HG02610 (cell line): ENCODE results near the gene AURKAIP1.

Source experiments
- ATAC-seq: cut with Tn5 transposase; IDR thresholded peaks from one replicate; pipeline ENCODE4 v1.9.1; 2021; ENCODE audit warnings: mild to moderate bottlenecking, moderate library complexity; ENCODE audit not compliant: unreplicated experiment

The AURKAIP1 gene

DNA sequence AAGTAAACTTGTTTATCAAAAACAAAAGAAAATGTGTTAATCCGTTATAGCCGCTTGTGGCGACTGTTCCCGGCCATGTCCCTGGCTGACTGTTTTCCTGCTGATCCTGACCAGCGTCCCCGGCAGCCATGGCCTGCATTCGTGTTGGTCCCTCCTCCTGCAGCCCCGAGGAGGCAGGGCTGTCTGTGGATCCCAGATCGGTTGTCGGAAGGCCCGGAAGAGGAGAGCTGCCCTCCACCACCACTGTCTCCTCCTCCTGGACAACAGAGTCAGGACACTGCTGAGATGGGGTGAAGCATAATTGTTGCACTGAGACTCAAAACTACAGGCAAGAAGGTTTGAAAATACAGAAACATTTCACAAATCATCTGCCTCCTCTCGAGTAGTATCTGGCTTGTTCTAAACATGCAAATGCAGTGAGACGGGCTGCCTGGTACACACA is 13.0 kb downstream of the AURKAIP1 start:
- ATAC-seq, result no peak

- ATAC-seq, result no peak
Measured at GRCh38 chr1:1361233-1361981, 13.6 kb downstream of the AURKAIP1 start.

- ATAC-seq, result no peak
Measured at GRCh38 chr1:1360506-1361169, 14.4 kb downstream of the AURKAIP1 start.

DNA sequence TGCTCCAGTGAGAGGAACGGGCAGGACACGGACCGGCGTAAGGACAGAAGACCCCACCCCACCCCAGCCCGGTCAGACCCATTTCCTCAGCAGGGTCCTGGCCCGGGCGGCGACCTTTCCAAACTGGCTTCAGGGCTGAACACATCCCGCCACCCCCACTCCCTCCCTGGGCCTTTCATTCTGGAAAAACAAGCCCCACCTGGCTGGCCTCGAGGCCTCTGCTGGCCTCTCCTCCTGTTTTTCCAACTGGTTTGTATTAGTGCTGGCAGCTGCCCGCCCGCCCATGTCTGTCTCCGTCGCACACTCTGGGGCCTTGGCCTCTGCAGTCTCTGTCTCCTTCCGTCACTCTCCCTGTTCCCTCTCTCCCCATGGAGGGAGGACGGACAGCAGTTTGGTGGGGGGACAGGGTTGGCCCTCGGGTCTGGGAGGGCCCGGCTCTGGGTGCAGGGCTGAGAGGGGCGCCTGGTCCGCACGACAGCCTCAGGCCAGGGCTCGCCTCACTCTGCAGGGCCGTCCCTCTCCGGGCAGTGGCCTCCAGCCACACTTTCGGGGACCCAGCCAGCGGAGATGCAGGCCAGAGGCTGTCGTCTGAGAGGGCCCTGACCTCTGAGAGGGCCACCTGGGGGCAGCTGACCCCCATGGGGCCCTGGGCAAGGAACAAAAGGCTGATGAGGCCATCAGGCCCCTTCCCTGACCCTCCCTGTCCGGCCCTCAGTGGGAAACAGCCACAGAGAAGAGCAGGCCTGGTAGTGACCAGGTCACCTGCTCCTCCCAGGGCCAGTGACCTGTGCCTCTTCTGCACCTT is 15.1 kb downstream of the AURKAIP1 start:
- no peak for ATAC-seq

GRCh38 chr1:1359308-1359663 is 15.7 kb downstream of the AURKAIP1 start:
- ATAC-seq, result no peak

DNA sequence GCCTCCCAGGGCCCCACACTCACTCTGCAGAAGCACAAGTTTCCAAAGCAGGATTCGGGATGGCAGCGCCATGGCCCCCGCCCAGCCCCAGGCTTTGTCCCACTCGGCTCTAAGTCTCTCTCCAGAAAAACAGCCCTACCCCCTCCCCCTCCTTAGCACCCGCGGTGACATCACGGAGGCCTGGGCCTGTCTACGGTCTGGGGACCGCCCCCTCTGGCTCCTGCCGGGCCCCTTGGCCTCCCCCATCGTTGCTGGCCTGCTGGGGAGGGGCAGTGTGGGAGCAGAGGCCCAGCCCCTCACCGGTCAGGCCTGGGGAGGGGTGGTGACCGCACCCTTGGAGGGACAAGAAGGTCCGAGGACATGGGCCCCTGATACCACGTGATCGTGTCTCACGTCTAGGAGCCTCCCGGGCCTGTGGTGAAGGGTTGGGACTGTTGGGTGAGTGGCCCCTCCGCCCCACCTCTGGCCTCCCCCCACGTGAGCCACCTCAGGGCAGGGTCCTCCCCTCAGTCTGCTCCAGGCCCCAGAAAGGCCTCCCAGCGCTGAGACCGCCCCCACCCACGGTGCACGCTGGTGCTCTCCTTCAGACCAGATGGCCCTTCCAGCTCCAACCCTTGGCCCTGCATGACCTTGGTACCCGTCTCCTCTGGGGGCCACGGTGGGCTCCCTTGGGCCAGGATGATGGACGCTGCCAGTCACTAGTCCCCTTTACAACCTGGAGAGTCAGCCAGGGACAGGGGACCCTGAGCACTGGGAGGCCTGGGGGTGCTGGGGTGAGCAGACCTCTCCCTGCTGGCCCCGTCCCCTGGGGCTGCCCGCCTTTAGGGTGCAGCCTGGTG is 16.4 kb downstream of the AURKAIP1 start, which contains the start of gene MXRA8:
MXRA8 (minus strand) TSS at position 123 of the 839 bp plus-strand sequence; CDS start at position 72, 51 bp downstream.
- no peak for ATAC-seq

DNA sequence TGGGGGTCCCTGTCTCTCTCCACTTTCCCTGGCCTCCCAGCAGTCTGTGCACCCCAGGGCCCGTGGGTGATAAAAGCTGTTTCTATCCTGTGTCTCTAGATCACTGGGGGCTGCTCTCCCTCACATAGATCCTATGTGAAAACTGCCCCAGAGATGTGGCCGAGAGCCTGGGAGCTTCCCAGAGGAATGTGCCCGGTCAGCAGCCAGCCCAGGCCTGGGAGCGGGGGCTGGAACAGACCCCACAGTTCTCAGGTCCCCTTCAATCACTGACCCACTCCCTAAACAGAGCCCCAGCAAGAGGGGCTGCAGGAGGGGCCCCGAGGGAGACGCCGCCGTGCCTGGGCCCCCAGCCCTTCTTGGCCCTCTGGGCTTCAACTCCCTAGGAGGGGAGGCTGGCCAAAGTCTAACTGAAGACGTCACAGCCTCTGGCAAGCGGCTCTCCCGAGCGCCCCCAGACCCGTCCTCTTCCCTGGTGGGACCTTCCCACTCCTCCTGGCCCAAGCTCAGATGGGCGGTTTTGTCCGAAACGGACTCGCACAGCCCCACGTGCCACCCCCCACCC is 17.1 kb downstream of the AURKAIP1 start:
- no peak for ATAC-seq

GRCh38 chr1:1356796-1357401 is 18.1 kb downstream of the AURKAIP1 start:
- ATAC-seq, result no peak

DNA sequence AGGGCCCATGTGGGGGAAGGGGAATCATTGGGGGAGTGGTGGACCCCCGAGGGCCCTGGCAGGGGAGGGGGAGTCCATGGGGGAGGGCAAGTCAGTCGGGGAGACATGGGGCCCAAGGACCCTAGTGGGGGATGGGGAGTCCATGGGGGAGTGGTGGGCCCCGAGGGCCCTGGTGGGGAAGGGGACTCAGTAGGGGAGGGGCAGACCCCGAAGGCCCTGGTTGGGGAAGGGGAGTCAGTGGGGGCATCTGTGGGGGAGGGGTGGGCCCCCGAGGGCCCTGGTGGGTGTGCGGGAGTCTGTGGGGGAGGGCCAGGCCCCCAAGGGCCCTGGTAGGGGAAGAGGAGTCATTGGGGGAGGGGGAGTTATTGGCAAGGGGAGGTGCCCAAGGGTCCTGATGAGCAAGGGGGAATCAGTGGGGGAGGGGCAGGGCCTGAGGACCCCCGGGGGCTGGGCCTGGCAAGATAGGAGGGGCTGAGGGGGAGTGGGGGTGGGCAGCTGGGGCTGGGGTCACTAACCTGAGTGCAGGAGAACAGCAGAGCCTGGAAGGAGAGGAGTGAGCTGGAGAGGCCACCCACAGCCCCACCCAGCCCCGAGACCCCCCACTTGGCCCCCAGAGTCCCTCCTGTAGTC is 18.7 kb downstream of the AURKAIP1 start:
- no peak for ATAC-seq

DNA sequence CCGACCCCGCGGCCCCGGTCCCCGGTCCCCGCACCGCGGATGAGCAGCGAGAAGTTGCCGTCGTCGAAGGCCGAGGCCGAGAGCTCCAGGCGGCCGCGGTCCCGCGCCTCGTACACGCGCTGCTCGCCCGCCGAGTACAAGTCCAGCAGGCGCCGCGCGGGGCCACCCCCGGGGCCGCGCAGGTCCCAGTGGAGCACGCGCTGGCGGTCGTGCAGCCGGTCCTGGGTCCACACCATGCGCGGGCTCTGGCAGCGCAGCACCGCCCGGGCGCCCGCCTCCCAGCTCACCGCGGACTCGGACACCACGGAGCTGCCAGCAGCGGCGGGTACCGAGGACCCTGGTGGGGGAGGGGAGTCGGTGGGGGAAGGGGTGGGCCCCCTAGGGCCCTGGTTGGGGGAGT is 19.6 kb downstream of the AURKAIP1 start:
- ATAC-seq, result no peak

GRCh38 chr1:1354271-1355247 is 20.4 kb downstream of the AURKAIP1 start:
- ATAC-seq, result no peak

- ATAC-seq, result no peak
Measured at GRCh38 chr1:1353389-1354151, 21.4 kb downstream of the AURKAIP1 start.

DNA sequence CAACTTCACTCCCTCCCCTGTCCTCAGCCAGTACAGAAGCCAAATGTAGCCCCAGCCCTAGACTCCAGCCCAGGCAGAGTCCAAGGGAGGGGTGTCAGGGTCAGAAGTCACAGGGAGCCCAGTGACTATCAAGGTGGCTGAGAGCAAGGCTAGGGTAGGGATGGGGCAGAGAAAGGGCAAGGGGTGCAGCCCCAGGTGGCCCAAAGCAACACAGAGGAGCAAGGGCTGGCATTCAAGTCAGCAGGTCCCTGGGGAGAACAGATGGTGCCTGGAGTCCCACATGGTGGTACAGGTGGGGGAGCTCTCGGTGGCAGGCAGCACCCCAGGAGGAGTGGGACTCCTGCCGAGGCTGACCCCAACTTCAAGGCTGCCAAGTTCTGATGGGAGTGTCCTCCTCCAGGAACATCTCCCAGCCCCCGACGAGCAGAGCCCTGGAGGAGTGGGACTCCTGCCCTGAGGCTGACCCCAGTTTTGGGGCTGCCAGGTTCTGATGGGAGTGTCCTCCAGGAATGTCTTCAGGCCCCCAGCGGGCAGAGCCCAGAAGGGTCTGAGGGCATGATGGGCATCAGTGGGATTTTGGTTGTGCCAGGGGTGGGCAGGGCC is 22.1 kb downstream of the AURKAIP1 start:
- ATAC-seq, result no peak

GRCh38 chr1:1351511-1352427 is 23.2 kb downstream of the AURKAIP1 start:
- no peak for ATAC-seq

DNA sequence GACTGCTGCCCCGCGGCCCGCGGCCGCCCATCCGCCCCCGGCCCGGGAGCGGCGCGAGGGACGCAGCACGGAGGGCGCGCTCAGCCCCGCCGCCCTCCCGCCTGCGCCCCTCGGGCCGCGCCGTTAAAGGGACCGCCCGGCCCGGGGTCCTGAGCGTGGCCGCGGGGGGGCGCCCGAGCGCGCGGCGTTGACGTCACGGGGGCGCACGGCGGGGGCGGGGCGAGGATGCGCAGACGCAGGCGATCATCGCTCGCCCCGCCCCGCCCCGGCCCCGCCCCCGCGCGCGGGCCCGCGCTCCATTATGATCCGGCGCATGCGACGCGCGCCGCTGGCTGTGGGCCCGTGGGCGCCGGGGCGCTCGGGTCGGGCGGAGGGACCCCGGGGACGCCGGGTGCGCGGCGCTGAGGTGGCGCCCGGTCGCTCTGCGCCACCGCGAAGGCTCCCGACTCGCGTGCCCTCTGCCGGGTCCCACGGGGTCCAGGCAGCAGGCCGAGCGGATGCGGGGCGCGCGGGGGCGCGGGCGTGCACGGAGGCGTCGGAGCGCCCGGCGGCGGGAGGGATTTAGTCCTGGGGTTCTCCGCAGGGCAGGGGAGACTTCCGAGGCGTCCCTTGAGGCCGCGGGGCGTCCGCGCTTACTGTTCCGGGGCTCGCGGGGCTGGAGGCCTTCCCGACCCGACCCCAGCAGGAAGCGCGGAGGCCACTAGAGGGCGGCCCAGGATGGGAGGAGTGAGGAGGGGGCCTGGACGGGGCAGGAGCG is 25.6 kb downstream of the AURKAIP1 start, which contains the start of gene DVL1:
DVL1 (minus strand) TSS at position 163 of the 757 bp plus-strand sequence. CDS start 353 bp downstream, outside the sequence.
- ATAC-seq, result peak; percentile 70
